Gastroesophageal sphincter (tissue), 4 donors: ENCODE measurements around the gene CATSPERE. TPM values are rescaled to one million over a fixed set of nuclear protein-coding genes. Genes with fewer than 3 reads are reported as not detected.
A peak's percentile ranks its signal among the peaks of the same experiment; 100 is the strongest.

Source experiments
- ATAC-seq: fragments of 150-250 bp; one replicate; pipeline ENCODE4 v1.9.1; 2016; ENCODE audit warnings: mild to moderate bottlenecking, moderate library complexity
- H3K27ac ChIP-seq, 4 donors: fragments of 200-600 bp; sonication (generic) in 3 of 4; 1 replicate in 3 of 4; 2 replicates in 1 of 4; pipeline ENCODE4 v1.5.1; 2016 to 2019
- H3K27me3 ChIP-seq: fragments of 200-600 bp; sonication (generic); one replicate; pipeline ENCODE4 v1.5.1; 2019
- H3K36me3 ChIP-seq, 2 donors: fragments of 200-600 bp; sonication (generic); one replicate each; pipeline ENCODE4 v1.5.1; 2019; ENCODE audit warnings: control low read depth in 1 of 2
- H3K4me1 ChIP-seq, 3 donors: fragments of 200-600 bp; sonication (generic); 1 replicate in 2 of 3; 2 replicates in 1 of 3; pipeline ENCODE4 v1.5.1; 2016 to 2019; ENCODE audit warnings: control low read depth in 2 of 3
- H3K4me3 ChIP-seq, 2 donors: fragments of 200-600 bp; sonication (generic); one replicate each; pipeline ENCODE4 v1.5.1; 2019; ENCODE audit warnings: mild to moderate bottlenecking in 1 of 2, moderate library complexity in 1 of 2
- H3K9me3 ChIP-seq, 3 donors: fragments of 200-600 bp; sonication (generic); one replicate each; pipeline ENCODE4 v1.5.1; 2017 to 2019; ENCODE audit warnings: control low read depth in 2 of 3
- EP300 ChIP-seq: sonication (generic); formaldehyde crosslinking; IDR thresholded peaks from one replicate; pipeline ENCODE4 v1.6.1; 2017; ENCODE audit warnings: antibody characterized with exemption, mild to moderate bottlenecking
- POLR2A ChIP-seq, 2 donors: fragments of 450-650 bp; IDR thresholded peaks; one replicate each; pipeline ENCODE4 v1.6.1; 2017; ENCODE audit warnings: antibody characterized with exemption in 2 of 2, mild to moderate bottlenecking in 2 of 2, moderate library complexity in 1 of 2
- POLR2AphosphoS5 ChIP-seq: sonication (generic); formaldehyde crosslinking; IDR thresholded peaks from one replicate; pipeline ENCODE4 v1.6.1; 2017; ENCODE audit warnings: antibody characterized with exemption
- WGBS, 2 donors: methylation state at CpG; one replicate each; pipeline ENCODE4 v1.1.5; 2018; ENCODE audit warnings: low coverage in 1 of 2; 5-methylcytosine and 5-hydroxymethylcytosine counted together
- total RNA-seq, 4 donors: library from RNA; depleted of rRNA; stranded (reverse); fragments of >200 nt; gene quantifications; one replicate each; pipeline ENCODE4 v1.1.0, GENCODE V29; 2016
- TF ChIP-seq, protein P1 (sequence below), 4 experiments: fragments of 200-600 bp in 2 of 4; fragments of 450-650 bp in 2 of 4; sonication (generic) in 1 of 4; IDR thresholded peaks; one replicate each; pipeline ENCODE4 v1.5.1; 2017 to 2019; ENCODE audit warnings: antibody characterized with exemption in 4 of 4, mild to moderate bottlenecking in 2 of 4, moderate library complexity in 2 of 4

CATSPERE gene
- total RNA-seq, 4 donors from 2014 or later: 1.2 to 2.7 (median 2.3) TPM

GRCh38 chr1:244419024-244419423, 42.0 kb upstream of the CATSPERE start:
- Histone ChIP-seq H3K27me3 (no peaks in the 10 kb centered on the region), H3K4me1 (peaks cover 0 to 15% (median 0%) of the 10 kb centered on the region in 3 donors), H3K36me3 (peaks cover 6 to 83% of the 10 kb centered on the region in 2 donors), H3K27ac (no peak overlapping the region), H3K9me3 (no peaks in the 10 kb centered on the region), H3K4me3 (no peak overlapping the region)
- no peak for ATAC-seq
- TF ChIP-seq POLR2A (IDR thresholded peaks at IDR 0.05) (no peak), POLR2AphosphoS5 (no peak), EP300 (no peak)
- TF ChIP-seq, protein P1, sequence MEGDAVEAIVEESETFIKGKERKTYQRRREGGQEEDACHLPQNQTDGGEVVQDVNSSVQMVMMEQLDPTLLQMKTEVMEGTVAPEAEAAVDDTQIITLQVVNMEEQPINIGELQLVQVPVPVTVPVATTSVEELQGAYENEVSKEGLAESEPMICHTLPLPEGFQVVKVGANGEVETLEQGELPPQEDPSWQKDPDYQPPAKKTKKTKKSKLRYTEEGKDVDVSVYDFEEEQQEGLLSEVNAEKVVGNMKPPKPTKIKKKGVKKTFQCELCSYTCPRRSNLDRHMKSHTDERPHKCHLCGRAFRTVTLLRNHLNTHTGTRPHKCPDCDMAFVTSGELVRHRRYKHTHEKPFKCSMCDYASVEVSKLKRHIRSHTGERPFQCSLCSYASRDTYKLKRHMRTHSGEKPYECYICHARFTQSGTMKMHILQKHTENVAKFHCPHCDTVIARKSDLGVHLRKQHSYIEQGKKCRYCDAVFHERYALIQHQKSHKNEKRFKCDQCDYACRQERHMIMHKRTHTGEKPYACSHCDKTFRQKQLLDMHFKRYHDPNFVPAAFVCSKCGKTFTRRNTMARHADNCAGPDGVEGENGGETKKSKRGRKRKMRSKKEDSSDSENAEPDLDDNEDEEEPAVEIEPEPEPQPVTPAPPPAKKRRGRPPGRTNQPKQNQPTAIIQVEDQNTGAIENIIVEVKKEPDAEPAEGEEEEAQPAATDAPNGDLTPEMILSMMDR (IDR thresholded peaks at IDR 0.05): no peak
- WGBS, 2 donors: 60 to 83% methylated on average over 4 of the region's 4 CpGs

- peaks cover 0 to 26% (median 0%) of the 10 kb centered on the region in 3 donors for H3K4me1 ChIP-seq
- ATAC-seq: no peak
- H3K27ac ChIP-seq: no peak overlapping the region
- WGBS, 2 donors: 56 to 58% methylated on average over 1 of the region's 1 CpG
- no peaks in the 10 kb centered on the region for H3K27me3 ChIP-seq
- peaks cover 4 to 53% of the 10 kb centered on the region in 2 donors for H3K36me3 ChIP-seq
- TF ChIP-seq POLR2A (IDR thresholded peaks at IDR 0.05) (no peak), POLR2AphosphoS5 (no peak), EP300 (no peak)
- TF ChIP-seq, protein P1 (IDR thresholded peaks at IDR 0.05): no peak
- no peak overlapping the region for H3K4me3 ChIP-seq
- no peaks in the 10 kb centered on the region for H3K9me3 ChIP-seq
Observed at GRCh38 chr1:244422174-244422573, 38.9 kb upstream of the CATSPERE start.

DNA sequence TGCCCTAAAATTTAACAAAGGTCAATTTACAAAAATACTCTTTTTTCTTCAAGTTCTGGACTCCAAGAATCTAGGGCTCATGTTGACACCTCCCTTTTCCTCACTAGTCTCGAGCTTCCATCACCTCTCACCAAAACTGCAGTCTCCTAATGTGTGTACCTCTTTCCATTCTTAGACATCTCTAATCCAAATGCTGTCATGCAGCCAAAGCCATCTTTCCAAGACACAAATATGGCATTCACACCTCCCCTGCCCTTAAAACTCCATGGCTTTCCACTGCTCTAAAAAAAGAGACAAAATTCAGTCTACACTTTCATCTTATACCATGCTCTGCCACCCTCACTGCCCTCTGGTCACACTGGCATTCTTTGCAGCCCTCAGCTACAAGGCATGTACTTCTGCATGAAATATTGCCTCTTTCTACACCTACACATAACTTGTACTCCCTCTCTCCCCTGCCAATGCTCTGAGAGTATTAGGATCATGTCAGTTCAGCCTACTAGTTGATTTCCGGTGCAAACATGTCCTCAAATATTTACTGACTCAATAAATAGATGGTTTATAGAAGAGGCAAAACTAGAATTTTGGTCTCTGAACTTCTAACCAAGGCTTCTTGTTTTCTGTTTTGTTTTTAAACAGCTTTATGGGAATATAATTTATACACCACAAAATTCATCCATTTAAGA, 36.3 kb upstream of the CATSPERE start:
- WGBS, 2 donors: 34 to 59% methylated on average over 2 of the region's 2 CpGs
- Histone ChIP-seq H3K36me3 (peaks cover 0 to 40% of the 10 kb centered on the region in 2 donors), H3K9me3 (no peaks in the 10 kb centered on the region), H3K27ac (peak overlapping the region in 2 of 4 donors; percentile 11 to 17), H3K4me3 (no peak overlapping the region), H3K4me1 (peaks cover 0 to 26% (median 0%) of the 10 kb centered on the region in 3 donors), H3K27me3 (no peaks in the 10 kb centered on the region)
- no peak for TF ChIP-seq POLR2AphosphoS5
- no peak for TF ChIP-seq POLR2A (IDR thresholded peaks at IDR 0.05)
- TF ChIP-seq EP300: no peak
- TF ChIP-seq, protein P1 (IDR thresholded peaks at IDR 0.05): no peak
- no peak for ATAC-seq

- H3K36me3 ChIP-seq: peaks cover 0 to 40% of the 10 kb centered on the region in 2 donors
- no peak for ATAC-seq
- TF ChIP-seq POLR2AphosphoS5 (no peak), POLR2A (IDR thresholded peaks at IDR 0.05) (no peak), EP300 (no peak)
- TF ChIP-seq, protein P1 (IDR thresholded peaks at IDR 0.05): no peak
Observed at GRCh38 chr1:244427647-244428046, 33.4 kb upstream of the CATSPERE start.

DNA sequence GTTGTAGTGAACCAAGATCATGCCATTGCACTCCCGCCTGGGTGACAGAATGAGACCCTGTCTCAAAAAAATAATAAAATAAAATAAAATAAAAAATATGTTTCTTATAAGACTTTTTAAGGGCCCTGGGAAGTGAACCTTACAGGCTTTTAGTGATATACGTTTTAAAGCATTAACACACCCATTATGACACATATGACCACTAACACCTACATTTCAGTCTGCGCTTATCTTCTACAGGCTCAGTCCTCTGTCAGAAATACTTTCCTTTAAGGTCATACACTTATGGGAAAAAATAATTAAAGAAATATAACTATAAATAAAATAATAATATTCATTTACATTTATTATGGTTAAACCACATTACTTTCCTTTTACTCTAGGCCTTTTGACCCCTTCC, 31.3 kb upstream of the CATSPERE start:
- ATAC-seq: no peak
- Histone ChIP-seq H3K27me3 (no peaks in the 10 kb centered on the region), H3K4me3 (no peak overlapping the region), H3K27ac (no peak overlapping the region), H3K36me3 (peaks cover 0 to 38% of the 10 kb centered on the region in 2 donors), H3K9me3 (no peaks in the 10 kb centered on the region), H3K4me1 (peaks cover 0 to 3% (median 0%) of the 10 kb centered on the region in 3 donors)
- WGBS, 2 donors: 78 to 83% methylated on average over 3 of the region's 3 CpGs
- TF ChIP-seq EP300: no peak
- no peak for TF ChIP-seq POLR2AphosphoS5
- TF ChIP-seq POLR2A (IDR thresholded peaks at IDR 0.05): no peak
- TF ChIP-seq, protein P1 (IDR thresholded peaks at IDR 0.05): no peak

More at GRCh38 chr1:244427647-244428046, 33.4 kb upstream of the CATSPERE start:
- Histone ChIP-seq H3K27ac (no peak overlapping the region), H3K27me3 (no peaks in the 10 kb centered on the region), H3K4me1 (peaks cover 0 to 19% (median 0%) of the 10 kb centered on the region in 3 donors), H3K9me3 (no peaks in the 10 kb centered on the region), H3K4me3 (no peak overlapping the region)
